HepG2 (cell line): ENCODE measurements around the gene CASP6. TPM values are rescaled to one million over a fixed set of nuclear protein-coding genes. Genes with fewer than 3 reads are reported as not detected.

Experiments used
- CBX1 ChIP-seq: IDR thresholded peaks from one replicate; pipeline ENCODE4 v1.6.1; 2016; ENCODE audit warnings: antibody characterized with exemption, low read depth
- ETS1 ChIP-seq: sonication (generic); formaldehyde crosslinking; IDR thresholded peaks from 2 replicates; pipeline ENCODE4 v1.4.0; 2020; ENCODE audit warnings: missing genetic modification reagents
- GATA4 ChIP-seq: sonication (generic); IDR thresholded peaks from 2 replicates; pipeline ENCODE4 v1.6.1; 2016; ENCODE audit warnings: antibody characterized with exemption, low read depth, borderline replicate concordance
- KAT2B ChIP-seq: fragments of 150-350 bp; IDR thresholded peaks from 2 replicates; pipeline ENCODE4 v1.6.1; 2014; ENCODE audit warnings: low read depth, low read length, borderline replicate concordance
- RFXAP ChIP-seq: sonication (generic); formaldehyde crosslinking; IDR thresholded peaks from 2 replicates; pipeline ENCODE4 v1.4.0; 2020; ENCODE audit warnings: missing genetic modification reagents, borderline replicate concordance
- SALL2 ChIP-seq: sonication (generic); formaldehyde crosslinking; IDR thresholded peaks from 2 replicates; pipeline ENCODE4 v1.8.1; 2023; ENCODE audit warnings: mild to moderate bottlenecking, missing genetic modification reagents, inconsistent platforms
- SRSF4 ChIP-seq: fragments of 200-400 bp; formaldehyde crosslinking; IDR thresholded peaks from one replicate; pipeline ENCODE4 v1.6.1; 2018; ENCODE audit warnings: mild to moderate bottlenecking, low read depth, low read length, moderate library complexity; ENCODE audit not compliant: poor library complexity, severe bottlenecking
- SRSF9 ChIP-seq: fragments of 200-400 bp; formaldehyde crosslinking; IDR thresholded peaks from 2 replicates; pipeline ENCODE4 v1.6.1; 2018; ENCODE audit warnings: borderline replicate concordance, mild to moderate bottlenecking, low read depth, low read length; ENCODE audit not compliant: insufficient read depth, poor library complexity, severe bottlenecking
- TAF1 ChIP-seq: sonication (generic); formaldehyde crosslinking; IDR thresholded peaks from 2 replicates; pipeline ENCODE4 v1.4.0; 2020; ENCODE audit warnings: missing genetic modification reagents
- ZEB1 ChIP-seq: IDR thresholded peaks from 2 replicates; pipeline ENCODE4 v1.6.1; 2012; ENCODE audit warnings: mild to moderate bottlenecking, low read depth, inconsistent platforms; ENCODE audit not compliant: insufficient replicate concordance
- ZNF10 ChIP-seq: sonication (generic); formaldehyde crosslinking; IDR thresholded peaks from 2 replicates; pipeline ENCODE4 v1.4.0; 2020; ENCODE audit warnings: mild to moderate bottlenecking, low read depth, missing genetic modification reagents, borderline replicate concordance
- ZNF136 ChIP-seq: sonication (generic); formaldehyde crosslinking; IDR thresholded peaks from 2 replicates; pipeline ENCODE4 v1.8.1; 2022; ENCODE audit warnings: low read depth, mild to moderate bottlenecking, moderate library complexity, missing genetic modification reagents
- ZNF616 ChIP-seq: sonication (generic); formaldehyde crosslinking; IDR thresholded peaks from 2 replicates; pipeline ENCODE4 v1.5.0; 2020; ENCODE audit warnings: low read depth, mild to moderate bottlenecking, missing genetic modification reagents
- ZNF703 ChIP-seq: sonication (generic); formaldehyde crosslinking; IDR thresholded peaks from 2 replicates; pipeline ENCODE4 v1.5.1; 2020; ENCODE audit warnings: missing genetic modification reagents, mild to moderate bottlenecking, moderate library complexity, borderline replicate concordance
- ZSCAN22 ChIP-seq: sonication (generic); formaldehyde crosslinking; IDR thresholded peaks from 2 replicates; pipeline ENCODE4 v1.4.0; 2020; ENCODE audit warnings: mild to moderate bottlenecking, missing genetic modification reagents
- polyA plus RNA-seq, 8 experiments: library from polyadenylated mRNA; depleted of rRNA in 3 of 8; stranded (reverse) in 7 of 8; unstranded in 1 of 8; fragments of >200 nt; fragmentation: Illumina TruSeq in 4 of 8; extraction: Trizol in 4 of 8; gene quantifications; 2 replicates each; pipeline versions ENCODE4 v1.2.1 to v1.2.3, GENCODE V29; 2011 to 2016; ENCODE audit warnings: low read depth in 4 of 8, missing spikeins in 1 of 8, mixed read lengths in 1 of 8; ENCODE audit not compliant: insufficient read depth in 1 of 8
- total RNA-seq, 5 experiments: library from RNA; depleted of rRNA; stranded (reverse); fragments of >200 nt; fragmentation: Illumina TruSeq; extraction: Trizol; gene quantifications; 2 replicates each; pipeline ENCODE4 v1.2.3, GENCODE V29; 2016; ENCODE audit warnings: low read depth in 1 of 5
- TF ChIP-seq, protein P1 (sequence below): sonication (generic); formaldehyde crosslinking; IDR thresholded peaks from 2 replicates; pipeline ENCODE4 v1.4.0; 2020; ENCODE audit warnings: missing genetic modification reagents, borderline replicate concordance
- TF ChIP-seq, protein P2 (sequence below): sonication (generic); formaldehyde crosslinking; IDR thresholded peaks from 2 replicates; pipeline ENCODE4 v1.4.0; 2020; ENCODE audit warnings: missing genetic modification reagents, low read depth, mild to moderate bottlenecking, borderline replicate concordance
- TF ChIP-seq, protein P3 (sequence below): sonication (generic); formaldehyde crosslinking; IDR thresholded peaks from 2 replicates; pipeline ENCODE4 v1.4.0; 2020; ENCODE audit warnings: low read depth, mild to moderate bottlenecking, missing genetic modification reagents

The CASP6 gene
- total and polyA plus RNA-seq, 2 of the 13 experiments (the other 11 are each of a cell fraction or from before 2014, with no cell fraction given) = 19.7 to 34.6 TPM

DNA sequence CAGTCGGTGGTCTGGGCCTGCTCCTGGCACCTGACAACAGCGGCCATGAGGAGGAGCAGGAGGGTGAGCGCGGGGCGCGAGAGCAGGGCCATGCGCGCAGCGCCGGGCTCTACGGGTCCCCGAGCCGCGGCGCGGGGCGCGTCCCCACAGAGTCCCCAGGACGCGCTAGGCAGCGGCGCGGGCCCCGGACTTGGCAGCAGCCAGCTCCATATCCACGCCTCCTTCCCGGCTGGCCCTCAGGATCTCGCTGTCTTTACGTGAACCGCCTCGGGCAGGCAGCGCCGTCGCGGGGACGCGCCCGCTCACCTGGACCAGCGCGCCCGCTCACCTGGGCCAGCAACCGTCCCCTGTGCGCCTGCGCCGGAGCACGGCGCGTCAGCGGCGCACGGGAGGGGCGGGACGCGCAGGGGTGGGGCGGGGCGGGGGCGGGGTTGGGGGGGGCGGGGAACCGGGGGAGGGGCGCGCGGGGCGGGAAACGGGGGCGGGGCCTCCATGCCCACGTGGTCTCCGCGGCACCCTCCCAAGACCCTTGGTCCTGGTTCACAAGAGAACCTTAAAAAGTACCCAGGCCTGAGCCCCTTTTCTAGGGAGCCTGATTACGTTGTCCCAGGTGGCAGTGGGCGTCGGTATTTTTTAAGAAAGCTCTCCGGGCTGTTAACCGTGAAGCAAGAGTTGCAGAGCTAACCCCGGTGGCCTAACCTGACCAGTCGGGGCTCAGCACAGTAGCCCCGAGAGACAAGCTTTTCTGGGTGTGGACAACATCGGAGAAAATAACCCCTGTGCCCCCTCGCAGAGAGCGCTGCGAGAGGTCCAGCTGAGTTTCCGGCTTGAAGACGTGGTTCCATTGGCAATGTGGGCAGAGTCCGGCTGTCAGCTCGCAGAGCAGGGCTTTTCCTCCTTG lies 26.7 kb upstream of the CASP6 start, which contains the start of gene PLA2G12A (continued):
- TF ChIP-seq, protein P1, sequence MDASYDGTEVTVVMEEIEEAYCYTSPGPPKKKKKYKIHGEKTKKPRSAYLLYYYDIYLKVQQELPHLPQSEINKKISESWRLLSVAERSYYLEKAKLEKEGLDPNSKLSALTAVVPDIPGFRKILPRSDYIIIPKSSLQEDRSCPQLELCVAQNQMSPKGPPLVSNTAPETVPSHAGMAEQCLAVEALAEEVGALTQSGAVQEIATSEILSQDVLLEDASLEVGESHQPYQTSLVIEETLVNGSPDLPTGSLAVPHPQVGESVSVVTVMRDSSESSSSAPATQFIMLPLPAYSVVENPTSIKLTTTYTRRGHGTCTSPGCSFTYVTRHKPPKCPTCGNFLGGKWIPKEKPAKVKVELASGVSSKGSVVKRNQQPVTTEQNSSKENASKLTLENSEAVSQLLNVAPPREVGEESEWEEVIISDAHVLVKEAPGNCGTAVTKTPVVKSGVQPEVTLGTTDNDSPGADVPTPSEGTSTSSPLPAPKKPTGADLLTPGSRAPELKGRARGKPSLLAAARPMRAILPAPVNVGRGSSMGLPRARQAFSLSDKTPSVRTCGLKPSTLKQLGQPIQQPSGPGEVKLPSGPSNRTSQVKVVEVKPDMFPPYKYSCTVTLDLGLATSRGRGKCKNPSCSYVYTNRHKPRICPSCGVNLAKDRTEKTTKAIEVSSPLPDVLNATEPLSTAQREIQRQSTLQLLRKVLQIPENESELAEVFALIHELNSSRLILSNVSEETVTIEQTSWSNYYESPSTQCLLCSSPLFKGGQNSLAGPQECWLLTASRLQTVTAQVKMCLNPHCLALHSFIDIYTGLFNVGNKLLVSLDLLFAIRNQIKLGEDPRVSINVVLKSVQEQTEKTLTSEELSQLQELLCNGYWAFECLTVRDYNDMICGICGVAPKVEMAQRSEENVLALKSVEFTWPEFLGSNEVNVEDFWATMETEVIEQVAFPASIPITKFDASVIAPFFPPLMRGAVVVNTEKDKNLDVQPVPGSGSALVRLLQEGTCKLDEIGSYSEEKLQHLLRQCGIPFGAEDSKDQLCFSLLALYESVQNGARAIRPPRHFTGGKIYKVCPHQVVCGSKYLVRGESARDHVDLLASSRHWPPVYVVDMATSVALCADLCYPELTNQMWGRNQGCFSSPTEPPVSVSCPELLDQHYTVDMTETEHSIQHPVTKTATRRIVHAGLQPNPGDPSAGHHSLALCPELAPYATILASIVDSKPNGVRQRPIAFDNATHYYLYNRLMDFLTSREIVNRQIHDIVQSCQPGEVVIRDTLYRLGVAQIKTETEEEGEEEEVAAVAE (CRISPR knock-in tag) = no peak
- TF ChIP-seq TAF1 (CRISPR knock-in tag) (peak; percentile 55; the same call in 1 of the 2 replicates), ZEB1 (peak; percentile 93), ZNF10 (no peak), SALL2 (peak; percentile 86), KAT2B (no peak), CBX1 (no peak), ZNF616 (CRISPR knock-in tag) (peak; percentile 75; the same call in 1 of the 2 replicates), RFXAP (CRISPR knock-in tag) (no peak), ZNF703 (no peak), ZSCAN22 (no peak), ZNF136 (no peak), SRSF9 (no peak), GATA4 (no peak), ETS1 (no peak), SRSF4 (no peak)
- TF ChIP-seq, protein P2, sequence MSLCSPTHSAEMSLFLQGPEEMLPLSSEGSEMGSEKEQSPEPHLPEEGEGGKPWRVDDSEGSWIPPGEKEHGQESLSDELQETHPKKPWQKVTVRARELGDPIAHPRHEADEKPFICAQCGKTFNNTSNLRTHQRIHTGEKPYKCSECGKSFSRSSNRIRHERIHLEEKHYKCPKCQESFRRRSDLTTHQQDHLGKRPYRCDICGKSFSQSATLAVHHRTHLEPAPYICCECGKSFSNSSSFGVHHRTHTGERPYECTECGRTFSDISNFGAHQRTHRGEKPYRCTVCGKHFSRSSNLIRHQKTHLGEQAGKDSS = no peak; the same call in 1 of the 2 replicates
- TF ChIP-seq, protein P3, sequence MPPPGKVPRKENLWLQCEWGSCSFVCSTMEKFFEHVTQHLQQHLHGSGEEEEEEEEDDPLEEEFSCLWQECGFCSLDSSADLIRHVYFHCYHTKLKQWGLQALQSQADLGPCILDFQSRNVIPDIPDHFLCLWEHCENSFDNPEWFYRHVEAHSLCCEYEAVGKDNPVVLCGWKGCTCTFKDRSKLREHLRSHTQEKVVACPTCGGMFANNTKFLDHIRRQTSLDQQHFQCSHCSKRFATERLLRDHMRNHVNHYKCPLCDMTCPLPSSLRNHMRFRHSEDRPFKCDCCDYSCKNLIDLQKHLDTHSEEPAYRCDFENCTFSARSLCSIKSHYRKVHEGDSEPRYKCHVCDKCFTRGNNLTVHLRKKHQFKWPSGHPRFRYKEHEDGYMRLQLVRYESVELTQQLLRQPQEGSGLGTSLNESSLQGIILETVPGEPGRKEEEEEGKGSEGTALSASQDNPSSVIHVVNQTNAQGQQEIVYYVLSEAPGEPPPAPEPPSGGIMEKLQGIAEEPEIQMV (CRISPR knock-in tag) = no peak; the same call in 1 of the 2 replicates
